ENCODE measurements around the gene FUBP1. TPM values are rescaled to one million over a fixed set of nuclear protein-coding genes. Genes with fewer than 3 reads are reported as not detected.
"Not testable (repeated sequence)": the region's sequence is repeated elsewhere in the genome, so short reads cannot be mapped to it uniquely, and the experiment has no call there.

FUBP1 gene
- total RNA-seq, 1 experiment from 2014 or later: 88.2 TPM

GRCh38 chr1:77989744-77990143 is 10.9 kb upstream of the FUBP1 start:
- no peak for DNase-seq (ENCODE audit: low spot score)

GRCh38 chr1:77987919-77988318 is 9.0 kb upstream of the FUBP1 start:
- DNase-seq (ENCODE audit: low spot score): no peak

- no peak for DNase-seq (ENCODE audit: low spot score)
Measured at GRCh38 chr1:77986810-77987209, 7.9 kb upstream of the FUBP1 start.

GRCh38 chr1:77984629-77985028 is 5.8 kb upstream of the FUBP1 start:
- no peak for DNase-seq (ENCODE audit: low spot score)

GRCh38 chr1:77983997-77984355 is 5.1 kb upstream of the FUBP1 start:
- no peak for DNase-seq (ENCODE audit: low spot score)

- DNase-seq (ENCODE audit: low spot score): not testable (repeated sequence)
Measured at GRCh38 chr1:77983352-77983996, 4.6 kb upstream of the FUBP1 start.

- peak; percentile 82 for DNase-seq (ENCODE audit: low spot score)
Measured at GRCh38 chr1:77978293-77978968, 441 bp downstream of the FUBP1 start.

GRCh38 chr1:77977989-77978292 is 931 bp downstream of the FUBP1 start:
- DNase-seq (ENCODE audit: low spot score): no peak

- DNase-seq (ENCODE audit: low spot score): no peak
Measured at GRCh38 chr1:77976433-77977076, 2.3 kb downstream of the FUBP1 start.

- DNase-seq (ENCODE audit: low spot score): no peak
Measured at GRCh38 chr1:77975907-77976306, 3.0 kb downstream of the FUBP1 start.

- DNase-seq (ENCODE audit: low spot score): no peak
Measured at GRCh38 chr1:77975386-77975785, 3.5 kb downstream of the FUBP1 start.

- DNase-seq (ENCODE audit: low spot score): no peak
Measured at GRCh38 chr1:77972080-77972479, 6.8 kb downstream of the FUBP1 start.

GRCh38 chr1:77970192-77970591 is 8.7 kb downstream of the FUBP1 start:
- no peak for DNase-seq (ENCODE audit: low spot score)

- no peak for DNase-seq (ENCODE audit: low spot score)
Measured at GRCh38 chr1:77966291-77966690, 12.6 kb downstream of the FUBP1 start.

- DNase-seq (ENCODE audit: low spot score): no peak
Measured at GRCh38 chr1:77961392-77961791, 17.5 kb downstream of the FUBP1 start.

GRCh38 chr1:77958850-77959249 is 20.0 kb downstream of the FUBP1 start:
- no peak for DNase-seq (ENCODE audit: low spot score)

- DNase-seq (ENCODE audit: low spot score): no peak
Measured at GRCh38 chr1:77958391-77958790, 20.5 kb downstream of the FUBP1 start.

- no peak for DNase-seq (ENCODE audit: low spot score)
Measured at GRCh38 chr1:77956464-77956863, 22.4 kb downstream of the FUBP1 start.

- DNase-seq (ENCODE audit: low spot score): no peak
Measured at GRCh38 chr1:77955709-77956108, 23.2 kb downstream of the FUBP1 start.

- no peak for DNase-seq (ENCODE audit: low spot score)
Measured at GRCh38 chr1:77954521-77954920, 24.4 kb downstream of the FUBP1 start.

- no peak for DNase-seq (ENCODE audit: low spot score)
Measured at GRCh38 chr1:77953907-77954306, 25.0 kb downstream of the FUBP1 start.

GRCh38 chr1:77951328-77951727 is 27.5 kb downstream of the FUBP1 start:
- DNase-seq (ENCODE audit: low spot score): no peak

GRCh38 chr1:77950873-77951272 is 28.0 kb downstream of the FUBP1 start:
- no peak for DNase-seq (ENCODE audit: low spot score)
